Activated naive CD8-positive, alpha-beta T cell treated with anti-CD3 and anti-CD28 coated beads, Interleukin-2, amount 50 U/mL, for 24 hours (primary cell): ENCODE results near the gene ASIC2.

ENCODE experiments used
- ATAC-seq: fragments of 150-1000 bp; cut with Tn5 transposase; one replicate; pipeline ENCODE4 v1.10.0; 2021
- DNase-seq: peaks from one replicate; pipeline ENCODE4 v3.0.0; 2021
- H3K27ac Mint-ChIP-seq: one replicate; pipeline ENCODE4 v1.8.0; 2021; ENCODE audit warnings: mild to moderate bottlenecking, mixed read lengths
- H3K27me3 Mint-ChIP-seq: one replicate; pipeline ENCODE4 v1.8.0; 2021; ENCODE audit warnings: mixed read lengths
- H3K36me3 Mint-ChIP-seq: one replicate; pipeline ENCODE4 v1.8.0; 2021; ENCODE audit warnings: low read depth, mixed read lengths
- H3K4me1 Mint-ChIP-seq: one replicate; pipeline ENCODE4 v1.8.0; 2021; ENCODE audit warnings: mixed read lengths
- H3K4me3 Mint-ChIP-seq: one replicate; pipeline ENCODE4 v1.8.0; 2021; ENCODE audit warnings: mild to moderate bottlenecking, moderate library complexity, mixed read lengths
- H3K9me3 Mint-ChIP-seq: one replicate; pipeline ENCODE4 v1.8.0; 2021; ENCODE audit warnings: mixed read lengths

Gene ASIC2

DNA sequence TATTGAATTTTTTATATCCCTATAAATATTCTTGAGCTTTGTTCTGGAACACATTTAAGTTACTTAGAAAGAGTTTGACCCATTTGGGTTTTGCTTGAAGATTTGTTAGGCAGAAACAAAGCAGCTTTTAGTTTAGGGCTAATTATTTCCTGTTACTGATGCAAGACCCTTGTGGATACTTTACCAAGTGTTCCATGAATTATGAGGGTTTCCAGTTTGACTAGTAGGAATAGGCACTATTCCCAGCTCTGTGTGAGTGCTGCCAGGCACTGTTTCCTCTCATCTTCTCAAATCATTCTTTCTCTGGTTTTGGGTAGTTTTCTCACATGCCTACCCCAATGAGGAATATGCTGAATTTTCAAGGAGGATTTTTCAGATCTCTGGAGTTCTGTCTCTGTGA, 221.4 kb downstream of the ASIC2 start:
- no peaks in the 10 kb centered on the region for H3K36me3 Mint-ChIP-seq
- no peaks in the 10 kb centered on the region for H3K9me3 Mint-ChIP-seq
- no peak overlapping the region for H3K4me3 Mint-ChIP-seq
- ATAC-seq (no peak), DNase-seq (no peak)
- no peaks in the 10 kb centered on the region for H3K4me1 Mint-ChIP-seq
- H3K27ac Mint-ChIP-seq = no peak overlapping the region
- H3K27me3 Mint-ChIP-seq = peaks cover 8% of the 10 kb centered on the region

GRCh38 chr17:33057564-33057963, 235.5 kb downstream of the ASIC2 start:
- Mint-ChIP-seq H3K9me3 (no peaks in the 10 kb centered on the region), H3K36me3 (no peaks in the 10 kb centered on the region), H3K27me3 (peaks cover 2% of the 10 kb centered on the region), H3K4me1 (no peaks in the 10 kb centered on the region), H3K27ac (no peak overlapping the region), H3K4me3 (no peak overlapping the region)
- ATAC-seq (no peak), DNase-seq (no peak)

- no peaks in the 10 kb centered on the region for H3K9me3 Mint-ChIP-seq
- DNase-seq (no peak), ATAC-seq (no peak)
- H3K4me1 Mint-ChIP-seq = no peaks in the 10 kb centered on the region
- no peak overlapping the region for H3K4me3 Mint-ChIP-seq
- no peak overlapping the region for H3K27ac Mint-ChIP-seq
- no peaks in the 10 kb centered on the region for H3K36me3 Mint-ChIP-seq
- peaks cover 2% of the 10 kb centered on the region for H3K27me3 Mint-ChIP-seq
Observed at GRCh38 chr17:33056399-33057146, 236.5 kb downstream of the ASIC2 start.

DNA sequence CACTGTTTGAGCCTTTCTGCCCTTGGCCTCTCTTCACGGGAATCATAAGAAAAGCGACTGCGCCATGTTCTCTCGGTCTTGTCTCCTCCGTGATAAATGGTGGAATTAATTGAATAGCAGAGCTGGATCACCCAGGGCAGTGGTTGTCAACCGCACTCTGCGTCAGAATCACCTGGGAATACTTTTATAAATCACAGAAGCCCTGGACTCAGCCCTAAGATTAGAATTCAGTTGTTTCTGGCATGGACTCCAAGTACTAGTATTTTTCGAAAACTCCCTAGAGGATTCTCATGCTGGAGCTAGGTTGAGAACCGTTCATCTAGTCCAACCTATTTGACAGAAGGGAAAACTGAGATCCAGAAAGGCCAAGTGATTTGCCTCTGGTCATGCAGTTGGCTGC, 237.3 kb downstream of the ASIC2 start:
- no peak for DNase-seq
- Mint-ChIP-seq H3K27ac (no peak overlapping the region), H3K36me3 (no peaks in the 10 kb centered on the region), H3K27me3 (peaks cover 2% of the 10 kb centered on the region), H3K4me1 (no peaks in the 10 kb centered on the region), H3K4me3 (no peak overlapping the region), H3K9me3 (no peaks in the 10 kb centered on the region)
- no peak for ATAC-seq

DNA sequence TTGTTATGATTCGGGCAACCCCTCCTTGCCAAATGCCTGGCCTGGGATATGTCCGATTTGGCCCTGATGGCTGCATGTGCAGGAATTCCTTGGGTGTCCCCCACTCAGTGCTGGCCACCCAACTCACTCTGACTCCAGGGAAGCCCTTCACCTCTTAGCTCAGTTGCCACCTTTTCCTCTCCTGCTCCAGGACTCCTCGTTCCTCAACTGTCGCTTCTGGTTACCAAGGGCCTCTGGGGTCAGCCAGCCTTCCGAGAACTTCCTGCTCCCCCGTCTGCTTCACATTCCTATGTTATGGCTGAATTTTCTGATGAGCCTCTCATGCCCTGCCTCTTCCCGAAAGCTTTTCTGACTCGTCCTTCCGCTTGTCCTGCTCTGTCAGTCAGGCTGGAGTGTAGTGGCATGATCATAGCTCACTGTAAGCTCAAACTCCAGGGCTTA, 237.9 kb downstream of the ASIC2 start:
- Mint-ChIP-seq H3K27me3 (peaks cover 2% of the 10 kb centered on the region), H3K4me1 (no peaks in the 10 kb centered on the region), H3K9me3 (no peaks in the 10 kb centered on the region), H3K4me3 (no peak overlapping the region), H3K36me3 (no peaks in the 10 kb centered on the region), H3K27ac (no peak overlapping the region)
- no peak for ATAC-seq
- no peak for DNase-seq

GRCh38 chr17:33054412-33054811, 238.7 kb downstream of the ASIC2 start:
- DNase-seq (no peak), ATAC-seq (no peak)
- H3K27me3 Mint-ChIP-seq = peaks cover 7% of the 10 kb centered on the region
- no peaks in the 10 kb centered on the region for H3K9me3 Mint-ChIP-seq
- H3K27ac Mint-ChIP-seq = no peak overlapping the region
- no peaks in the 10 kb centered on the region for H3K4me1 Mint-ChIP-seq
- H3K36me3 Mint-ChIP-seq = no peaks in the 10 kb centered on the region
- no peak overlapping the region for H3K4me3 Mint-ChIP-seq

GRCh38 chr17:33053676-33054075, 239.4 kb downstream of the ASIC2 start:
- no peak for ATAC-seq
- no peaks in the 10 kb centered on the region for H3K4me1 Mint-ChIP-seq
- no peak for DNase-seq
- peaks cover 4% of the 10 kb centered on the region for H3K27me3 Mint-ChIP-seq
- H3K27ac Mint-ChIP-seq = no peak overlapping the region
- no peak overlapping the region for H3K4me3 Mint-ChIP-seq
- H3K9me3 Mint-ChIP-seq = no peaks in the 10 kb centered on the region
- no peaks in the 10 kb centered on the region for H3K36me3 Mint-ChIP-seq

DNA sequence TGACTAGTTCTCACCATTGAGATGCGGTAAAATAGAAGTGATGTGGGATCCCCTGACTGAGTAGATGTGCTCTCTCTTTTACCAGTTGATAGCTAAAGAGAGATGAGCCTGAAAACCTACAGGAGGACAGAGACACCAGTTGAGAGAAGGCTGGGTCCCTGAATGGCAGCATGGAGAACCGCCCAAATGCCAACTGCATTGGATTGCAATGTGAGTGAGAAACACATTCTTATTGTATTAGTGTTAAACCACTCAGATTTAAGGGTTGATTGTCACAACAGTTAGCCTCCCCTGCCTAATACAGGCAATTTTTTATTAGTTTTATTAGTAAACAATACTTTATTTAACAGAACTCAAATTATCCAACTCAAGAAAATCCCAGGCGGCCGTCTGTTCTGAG, 240.2 kb downstream of the ASIC2 start:
- Mint-ChIP-seq H3K27ac (no peak overlapping the region), H3K4me3 (no peak overlapping the region), H3K36me3 (no peaks in the 10 kb centered on the region), H3K27me3 (peaks cover 4% of the 10 kb centered on the region), H3K9me3 (no peaks in the 10 kb centered on the region), H3K4me1 (no peaks in the 10 kb centered on the region)
- ATAC-seq = no peak
- DNase-seq = no peak

DNA sequence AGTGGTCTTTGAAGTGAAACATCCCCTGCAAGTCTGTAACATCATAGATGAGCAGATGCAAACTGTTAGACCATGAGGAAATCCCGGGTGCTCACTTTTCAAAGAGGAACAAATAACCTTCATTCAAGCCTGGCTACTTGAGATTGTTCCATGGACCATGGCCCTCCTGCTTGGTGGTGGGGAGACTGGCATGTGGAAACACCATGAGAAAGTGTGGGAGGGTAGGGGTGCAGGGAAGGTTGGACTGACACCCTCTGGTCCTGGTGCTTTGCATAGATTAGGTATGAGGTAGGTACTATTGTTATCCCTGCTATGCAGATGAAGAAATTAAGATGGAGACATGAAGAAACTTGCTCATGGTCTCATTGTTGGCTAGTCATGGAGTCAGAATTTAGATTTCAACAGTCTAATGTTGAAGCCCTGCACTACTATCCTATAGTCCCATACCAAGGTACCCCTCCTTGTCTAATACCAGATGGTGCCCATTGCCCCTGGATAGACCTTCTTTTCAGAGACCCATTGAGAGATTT, 242.4 kb downstream of the ASIC2 start:
- ATAC-seq (no peak), DNase-seq (no peak)
- Mint-ChIP-seq H3K27me3 (peaks cover 4% of the 10 kb centered on the region), H3K4me3 (no peak overlapping the region), H3K27ac (no peak overlapping the region), H3K4me1 (no peaks in the 10 kb centered on the region), H3K9me3 (no peaks in the 10 kb centered on the region), H3K36me3 (no peaks in the 10 kb centered on the region)

- peaks cover 4% of the 10 kb centered on the region for H3K27me3 Mint-ChIP-seq
- no peaks in the 10 kb centered on the region for H3K36me3 Mint-ChIP-seq
- ATAC-seq = no peak
- no peak overlapping the region for H3K27ac Mint-ChIP-seq
- H3K4me3 Mint-ChIP-seq = no peak overlapping the region
- peak; percentile 55 for DNase-seq
- no peaks in the 10 kb centered on the region for H3K4me1 Mint-ChIP-seq
- H3K9me3 Mint-ChIP-seq = no peaks in the 10 kb centered on the region
Observed at GRCh38 chr17:33049781-33050414, 243.2 kb downstream of the ASIC2 start.

DNA sequence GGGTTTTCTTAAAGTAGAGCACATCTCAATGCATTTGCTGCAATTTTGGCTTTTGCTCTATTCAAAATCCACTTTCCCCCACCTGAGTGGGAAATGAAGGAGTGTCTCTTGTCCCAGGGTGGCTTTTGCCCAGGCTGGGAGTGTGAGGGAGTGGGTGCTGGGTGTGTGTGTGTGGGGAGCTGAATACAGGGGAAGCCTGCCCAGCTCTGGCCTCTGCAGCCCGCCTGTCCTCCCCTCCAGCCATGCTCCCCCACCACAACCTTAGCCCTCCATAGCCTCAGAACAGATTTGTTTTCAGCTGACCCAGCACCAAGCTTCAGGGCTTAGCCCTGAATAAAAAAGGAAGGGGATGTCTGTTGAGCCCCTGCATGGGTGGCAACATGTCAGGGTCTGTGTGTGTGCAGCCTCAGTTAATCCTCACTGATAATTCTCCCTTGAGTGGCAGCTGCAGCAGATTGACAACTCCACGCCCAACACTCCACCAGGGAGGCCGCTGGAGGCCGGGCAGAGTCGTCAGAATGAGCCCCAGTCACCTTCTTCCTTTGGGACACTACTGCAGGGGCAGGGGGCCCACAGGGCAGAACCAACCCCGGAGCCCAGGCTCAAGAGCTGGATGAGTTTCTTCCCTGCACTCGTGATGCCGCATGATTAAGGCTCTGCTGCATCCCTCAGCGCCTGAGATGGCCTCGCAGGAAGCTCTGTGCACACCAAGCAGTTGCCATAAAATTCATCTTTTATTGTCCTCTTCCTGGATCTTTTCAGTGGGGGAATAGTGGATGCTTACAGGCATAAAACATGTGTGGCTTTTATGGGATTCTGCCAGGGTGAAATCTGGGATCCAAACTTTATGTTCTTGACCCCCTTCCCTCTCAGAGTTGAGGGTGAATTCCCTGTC, 246.5 kb downstream of the ASIC2 start:
- no peak overlapping the region for H3K4me3 Mint-ChIP-seq
- H3K4me1 Mint-ChIP-seq = no peaks in the 10 kb centered on the region
- DNase-seq (no peak), ATAC-seq (no peak)
- no peaks in the 10 kb centered on the region for H3K36me3 Mint-ChIP-seq
- no peaks in the 10 kb centered on the region for H3K9me3 Mint-ChIP-seq
- H3K27me3 Mint-ChIP-seq = peaks cover 4% of the 10 kb centered on the region
- H3K27ac Mint-ChIP-seq = no peak overlapping the region

DNA sequence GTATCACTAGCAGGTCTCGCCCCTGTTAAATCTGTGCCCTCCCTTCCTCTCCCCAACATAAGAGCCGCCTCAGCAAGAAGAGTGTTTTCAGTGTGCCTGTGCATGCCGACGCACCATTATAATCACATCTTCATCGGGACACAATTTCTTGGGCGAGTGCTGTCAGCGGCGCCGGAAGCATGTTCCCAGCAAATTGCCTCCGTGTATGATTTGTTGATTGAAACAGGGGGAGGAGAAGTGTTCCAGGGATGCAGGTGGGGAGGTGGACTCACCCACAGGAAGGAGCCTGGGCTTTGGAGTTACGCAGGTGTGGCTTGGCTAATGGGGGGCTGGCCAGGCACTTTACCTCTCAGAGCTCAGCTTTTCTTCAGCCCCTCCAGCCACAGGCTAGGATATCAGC, 247.9 kb downstream of the ASIC2 start:
- ATAC-seq = no peak
- Mint-ChIP-seq H3K27me3 (peaks cover 4% of the 10 kb centered on the region), H3K27ac (no peak overlapping the region), H3K36me3 (no peaks in the 10 kb centered on the region), H3K4me1 (no peaks in the 10 kb centered on the region), H3K9me3 (no peaks in the 10 kb centered on the region), H3K4me3 (no peak overlapping the region)
- DNase-seq = no peak

GRCh38 chr17:33044771-33045170, 248.3 kb downstream of the ASIC2 start:
- DNase-seq = no peak
- H3K4me1 Mint-ChIP-seq = no peaks in the 10 kb centered on the region
- no peaks in the 10 kb centered on the region for H3K36me3 Mint-ChIP-seq
- ATAC-seq = no peak
- no peaks in the 10 kb centered on the region for H3K9me3 Mint-ChIP-seq
- no peak overlapping the region for H3K4me3 Mint-ChIP-seq
- peaks cover 3% of the 10 kb centered on the region for H3K27me3 Mint-ChIP-seq
- no peak overlapping the region for H3K27ac Mint-ChIP-seq

GRCh38 chr17:33040461-33040860, 252.6 kb downstream of the ASIC2 start:
- H3K27me3 Mint-ChIP-seq = peaks cover 16% of the 10 kb centered on the region
- ATAC-seq (no peak), DNase-seq (no peak)
- no peaks in the 10 kb centered on the region for H3K4me1 Mint-ChIP-seq
- H3K9me3 Mint-ChIP-seq = no peaks in the 10 kb centered on the region
- no peak overlapping the region for H3K4me3 Mint-ChIP-seq
- no peaks in the 10 kb centered on the region for H3K36me3 Mint-ChIP-seq
- H3K27ac Mint-ChIP-seq = no peak overlapping the region
